ENCODE results near the gene ANKRD18B. TPM values are rescaled to one million over a fixed set of nuclear protein-coding genes. Genes with fewer than 3 reads are reported as not detected.
"Not testable (repeated sequence)": the region's sequence is repeated elsewhere in the genome, so short reads cannot be mapped to it uniquely, and the experiment has no call there.

Gene ANKRD18B
- total and polyA plus RNA-seq, 5 donors from 2014 or later: not detected

DNA sequence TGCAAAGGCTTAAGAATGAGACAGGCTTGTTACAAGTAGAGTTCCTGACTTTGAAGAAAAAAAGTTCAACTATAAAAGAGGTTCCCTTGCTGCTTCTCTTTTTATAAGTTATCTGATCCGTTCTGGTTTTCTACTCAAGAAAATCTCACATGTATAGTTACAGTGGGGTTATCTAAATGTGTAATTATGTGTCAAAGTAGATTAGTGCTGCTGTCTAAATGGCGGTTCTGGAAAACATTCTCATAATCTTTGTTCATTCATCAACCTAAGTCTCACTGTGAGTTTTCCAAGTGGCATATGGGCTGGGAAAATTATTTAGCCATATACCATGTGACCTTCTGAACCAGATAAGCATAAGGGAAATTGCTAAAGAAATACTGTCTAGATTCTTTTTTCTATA lies 21.7 kb downstream of the ANKRD18B start:
- not testable (repeated sequence) for H3K27ac ChIP-seq (ENCODE audit: insufficient read depth, low read length, poor library complexity, severe bottlenecking); H3K4me1 Mint-ChIP-seq; H3K36me3 ChIP-seq (ENCODE audit: control insufficient read depth, insufficient read depth, low read length); H3K36me3 Mint-ChIP-seq; H3K4me1 ChIP-seq (ENCODE audit: control insufficient read depth, insufficient read depth, low read length, poor library complexity, severe bottlenecking); H3K9me3 Mint-ChIP-seq; H3K4me3 Mint-ChIP-seq; H3K4me3 ChIP-seq (ENCODE audit: low read depth, low read length); ATAC-seq (ENCODE audit: low read depth in 2 of 2); H3K27me3 ChIP-seq (ENCODE audit: control insufficient read depth, insufficient read depth, low read length); DNase-seq; H3K9me3 ChIP-seq (ENCODE audit: control insufficient read depth in 2 of 2, low read length in 2 of 2); H3K27ac Mint-ChIP-seq
- H3K27me3 Mint-ChIP-seq: peaks cover 68% of the 10 kb centered on the region

GRCh38 chr9:33548816-33549215 lies 24.8 kb downstream of the ANKRD18B start:
- ATAC-seq (ENCODE audit: low read depth in 2 of 2); H3K27me3 ChIP-seq (ENCODE audit: control insufficient read depth, insufficient read depth, low read length); H3K27ac ChIP-seq (ENCODE audit: insufficient read depth, low read length, poor library complexity, severe bottlenecking); H3K9me3 ChIP-seq (ENCODE audit: control insufficient read depth in 2 of 2, low read length in 2 of 2); H3K4me1 Mint-ChIP-seq; DNase-seq; H3K4me1 ChIP-seq (ENCODE audit: control insufficient read depth, insufficient read depth, low read length, poor library complexity, severe bottlenecking); H3K4me3 ChIP-seq (ENCODE audit: low read depth, low read length); H3K36me3 Mint-ChIP-seq; H3K4me3 Mint-ChIP-seq; H3K27ac Mint-ChIP-seq; H3K36me3 ChIP-seq (ENCODE audit: control insufficient read depth, insufficient read depth, low read length); H3K9me3 Mint-ChIP-seq: not testable (repeated sequence)
- H3K27me3 Mint-ChIP-seq: peaks cover 67% of the 10 kb centered on the region

DNA sequence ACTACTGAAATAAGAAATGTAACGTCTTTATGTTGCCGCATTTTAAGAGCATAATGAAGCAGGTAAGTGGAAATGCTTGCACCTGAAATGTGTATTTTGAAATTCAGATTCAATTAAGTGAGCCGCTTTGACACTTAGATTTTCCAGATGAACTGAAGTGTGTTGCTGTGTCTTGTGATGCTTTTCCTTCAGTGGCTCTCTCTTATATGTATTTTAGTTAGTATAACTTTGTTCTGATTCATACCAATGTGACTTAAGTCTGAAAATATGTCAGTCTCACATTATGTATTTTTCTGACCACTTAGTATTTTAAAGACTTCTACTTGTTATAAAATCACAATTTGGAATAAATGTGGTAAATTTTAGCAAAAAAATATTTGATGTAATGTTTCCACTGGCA lies 25.4 kb downstream of the ANKRD18B start:
- not testable (repeated sequence) for H3K4me1 Mint-ChIP-seq; H3K9me3 ChIP-seq (ENCODE audit: control insufficient read depth in 2 of 2, low read length in 2 of 2); H3K4me3 ChIP-seq (ENCODE audit: low read depth, low read length); ATAC-seq (ENCODE audit: low read depth in 2 of 2); H3K4me1 ChIP-seq (ENCODE audit: control insufficient read depth, insufficient read depth, low read length, poor library complexity, severe bottlenecking); H3K9me3 Mint-ChIP-seq; H3K36me3 Mint-ChIP-seq; H3K27ac Mint-ChIP-seq; DNase-seq; H3K4me3 Mint-ChIP-seq; H3K27me3 ChIP-seq (ENCODE audit: control insufficient read depth, insufficient read depth, low read length); H3K27ac ChIP-seq (ENCODE audit: insufficient read depth, low read length, poor library complexity, severe bottlenecking); H3K36me3 ChIP-seq (ENCODE audit: control insufficient read depth, insufficient read depth, low read length)
- peaks cover 71% of the 10 kb centered on the region for H3K27me3 Mint-ChIP-seq

DNA sequence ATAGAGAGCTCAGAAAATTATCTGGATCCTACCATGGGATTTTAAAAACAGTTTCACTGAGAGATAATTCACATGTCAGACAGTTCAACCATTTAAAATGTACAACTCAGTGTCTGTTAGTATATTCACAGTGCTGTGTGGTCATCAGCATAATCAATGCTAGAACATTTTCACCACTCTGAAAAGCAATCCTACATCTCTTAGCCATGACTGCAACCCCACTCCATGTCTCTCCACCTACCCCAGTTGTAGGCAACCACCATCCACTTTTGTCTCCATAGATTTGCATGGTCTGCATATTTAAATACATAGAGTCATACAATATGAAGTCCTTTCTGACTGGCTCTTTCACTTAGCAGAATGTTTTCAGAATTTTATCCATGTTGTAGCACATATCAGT lies 27.1 kb downstream of the ANKRD18B start:
- not testable (repeated sequence) for H3K27me3 ChIP-seq (ENCODE audit: control insufficient read depth, insufficient read depth, low read length); H3K4me1 Mint-ChIP-seq; H3K9me3 ChIP-seq (ENCODE audit: control insufficient read depth in 2 of 2, low read length in 2 of 2); H3K4me1 ChIP-seq (ENCODE audit: control insufficient read depth, insufficient read depth, low read length, poor library complexity, severe bottlenecking); H3K27ac ChIP-seq (ENCODE audit: insufficient read depth, low read length, poor library complexity, severe bottlenecking); H3K27ac Mint-ChIP-seq; H3K36me3 ChIP-seq (ENCODE audit: control insufficient read depth, insufficient read depth, low read length); H3K4me3 Mint-ChIP-seq; DNase-seq; ATAC-seq (ENCODE audit: low read depth in 2 of 2); H3K36me3 Mint-ChIP-seq; H3K4me3 ChIP-seq (ENCODE audit: low read depth, low read length); H3K9me3 Mint-ChIP-seq
- H3K27me3 Mint-ChIP-seq: peaks cover 56% of the 10 kb centered on the region

- not testable (repeated sequence) for H3K4me3 Mint-ChIP-seq; H3K4me1 Mint-ChIP-seq; H3K27me3 ChIP-seq (ENCODE audit: control insufficient read depth, insufficient read depth, low read length); H3K27ac Mint-ChIP-seq; H3K4me3 ChIP-seq (ENCODE audit: low read depth, low read length); H3K36me3 ChIP-seq (ENCODE audit: control insufficient read depth, insufficient read depth, low read length); H3K4me1 ChIP-seq (ENCODE audit: control insufficient read depth, insufficient read depth, low read length, poor library complexity, severe bottlenecking); H3K9me3 ChIP-seq (ENCODE audit: control insufficient read depth in 2 of 2, low read length in 2 of 2); H3K27ac ChIP-seq (ENCODE audit: insufficient read depth, low read length, poor library complexity, severe bottlenecking); DNase-seq; ATAC-seq (ENCODE audit: low read depth in 2 of 2); H3K36me3 Mint-ChIP-seq; H3K9me3 Mint-ChIP-seq
- H3K27me3 Mint-ChIP-seq: peaks cover 48% of the 10 kb centered on the region
Observed at GRCh38 chr9:33552315-33552725, 28.3 kb downstream of the ANKRD18B start.

GRCh38 chr9:33560217-33560616 lies 36.2 kb downstream of the ANKRD18B start:
- H3K9me3 Mint-ChIP-seq; H3K36me3 Mint-ChIP-seq; H3K36me3 ChIP-seq (ENCODE audit: control insufficient read depth, insufficient read depth, low read length); H3K4me1 ChIP-seq (ENCODE audit: control insufficient read depth, insufficient read depth, low read length, poor library complexity, severe bottlenecking); H3K4me3 ChIP-seq (ENCODE audit: low read depth, low read length); H3K27me3 ChIP-seq (ENCODE audit: control insufficient read depth, insufficient read depth, low read length); H3K9me3 ChIP-seq (ENCODE audit: control insufficient read depth in 2 of 2, low read length in 2 of 2); H3K4me3 Mint-ChIP-seq; H3K27ac ChIP-seq (ENCODE audit: insufficient read depth, low read length, poor library complexity, severe bottlenecking); H3K4me1 Mint-ChIP-seq; H3K27ac Mint-ChIP-seq; ATAC-seq (ENCODE audit: low read depth in 2 of 2): not testable (repeated sequence)
- H3K27me3 Mint-ChIP-seq: peaks cover 29% of the 10 kb centered on the region
- DNase-seq: peak in 1 of 3 donors; percentile 9

DNA sequence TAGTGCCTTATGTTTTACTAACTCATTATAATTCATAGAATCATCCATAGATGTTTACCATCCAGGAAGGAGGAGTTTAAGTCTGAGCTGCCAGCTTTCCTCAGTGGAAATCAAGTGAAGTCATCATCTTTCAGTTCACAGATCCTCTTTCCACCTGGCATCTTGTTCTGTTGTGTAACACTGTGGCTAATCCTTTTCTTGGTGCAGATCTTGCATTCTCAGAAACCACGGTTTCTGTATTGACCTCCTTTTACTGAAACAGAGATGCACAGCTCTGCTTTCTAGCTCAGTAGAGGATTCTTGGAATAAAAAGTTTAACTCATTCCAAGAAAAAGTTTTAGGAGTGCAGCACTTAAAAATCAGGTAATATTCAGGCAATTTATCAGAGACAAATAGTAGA lies 38.1 kb downstream of the ANKRD18B start:
- not testable (repeated sequence) for H3K4me3 ChIP-seq (ENCODE audit: low read depth, low read length); H3K4me1 Mint-ChIP-seq; H3K36me3 ChIP-seq (ENCODE audit: control insufficient read depth, insufficient read depth, low read length); H3K27me3 ChIP-seq (ENCODE audit: control insufficient read depth, insufficient read depth, low read length); H3K4me1 ChIP-seq (ENCODE audit: control insufficient read depth, insufficient read depth, low read length, poor library complexity, severe bottlenecking); ATAC-seq (ENCODE audit: low read depth in 2 of 2); H3K9me3 Mint-ChIP-seq; H3K27ac ChIP-seq (ENCODE audit: insufficient read depth, low read length, poor library complexity, severe bottlenecking); H3K9me3 ChIP-seq (ENCODE audit: control insufficient read depth in 2 of 2, low read length in 2 of 2); H3K36me3 Mint-ChIP-seq; H3K4me3 Mint-ChIP-seq; H3K27ac Mint-ChIP-seq
- peaks cover 36% of the 10 kb centered on the region for H3K27me3 Mint-ChIP-seq
- peak in 1 of 3 donors; percentile 42 for DNase-seq

DNA sequence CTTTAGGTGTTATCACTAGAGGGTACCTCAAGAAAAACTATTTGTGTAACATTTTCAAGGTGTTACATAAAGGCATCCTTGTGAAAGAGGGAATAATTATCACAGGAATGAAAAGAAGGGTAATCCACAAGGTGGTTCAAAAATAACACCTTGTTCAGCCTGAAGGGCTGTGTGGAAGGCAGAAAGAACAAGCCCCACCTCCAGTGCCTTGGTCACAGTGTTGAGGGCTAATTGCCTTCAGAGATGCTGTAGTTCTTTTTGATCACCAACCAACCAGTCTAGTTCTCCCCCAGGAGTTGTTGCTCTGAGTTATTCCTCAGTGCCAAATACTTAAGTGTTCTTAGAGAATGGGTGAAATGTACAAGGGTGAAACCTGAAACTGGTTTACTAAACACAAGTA lies 43.7 kb downstream of the ANKRD18B start:
- not testable (repeated sequence) for ATAC-seq (ENCODE audit: low read depth in 2 of 2); H3K36me3 ChIP-seq (ENCODE audit: control insufficient read depth, insufficient read depth, low read length); H3K9me3 ChIP-seq (ENCODE audit: control insufficient read depth in 2 of 2, low read length in 2 of 2); H3K36me3 Mint-ChIP-seq; H3K9me3 Mint-ChIP-seq; H3K27ac Mint-ChIP-seq; H3K4me1 ChIP-seq (ENCODE audit: control insufficient read depth, insufficient read depth, low read length, poor library complexity, severe bottlenecking); DNase-seq; H3K27ac ChIP-seq (ENCODE audit: insufficient read depth, low read length, poor library complexity, severe bottlenecking); H3K4me1 Mint-ChIP-seq; H3K4me3 ChIP-seq (ENCODE audit: low read depth, low read length); H3K27me3 ChIP-seq (ENCODE audit: control insufficient read depth, insufficient read depth, low read length); H3K4me3 Mint-ChIP-seq
- H3K27me3 Mint-ChIP-seq: peaks cover 44% of the 10 kb centered on the region

Measured in CD4-positive, CD25-positive, alpha-beta regulatory T cell (primary cell).